GM19240 (cell line): Measurements from ENCODE around the gene ZNF70.
"Not testable (repeated sequence)": the region's sequence is repeated elsewhere in the genome, so short reads cannot be mapped to it uniquely, and the experiment has no call there.

Experiments used
- DNase-seq: peaks from one replicate; pipeline ENCODE4 v3.0.0; 2011; ENCODE audit warnings: low spot score; ENCODE audit not compliant: insufficient read length

The ZNF70 gene

DNA sequence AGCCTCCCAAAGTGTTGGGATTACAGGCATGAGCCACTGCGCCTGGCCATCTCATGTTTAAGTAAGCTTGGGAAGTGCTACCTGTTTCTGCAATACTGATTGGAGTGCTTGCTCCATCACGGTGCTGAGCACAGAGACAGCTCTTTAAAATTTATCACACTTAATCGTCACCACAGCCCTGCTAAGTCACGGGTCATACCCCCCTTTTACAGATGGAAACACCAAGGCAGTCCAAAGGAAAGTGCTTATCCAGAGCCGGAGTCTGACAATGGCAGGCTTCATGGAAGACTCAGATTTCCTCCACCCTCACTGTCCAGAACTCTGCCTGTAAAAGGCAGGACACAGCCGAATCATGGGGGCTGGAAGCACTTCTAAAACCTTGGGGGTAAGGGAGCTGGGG lies 9.1 kb upstream of the ZNF70 start:
- no peak for DNase-seq

DNA sequence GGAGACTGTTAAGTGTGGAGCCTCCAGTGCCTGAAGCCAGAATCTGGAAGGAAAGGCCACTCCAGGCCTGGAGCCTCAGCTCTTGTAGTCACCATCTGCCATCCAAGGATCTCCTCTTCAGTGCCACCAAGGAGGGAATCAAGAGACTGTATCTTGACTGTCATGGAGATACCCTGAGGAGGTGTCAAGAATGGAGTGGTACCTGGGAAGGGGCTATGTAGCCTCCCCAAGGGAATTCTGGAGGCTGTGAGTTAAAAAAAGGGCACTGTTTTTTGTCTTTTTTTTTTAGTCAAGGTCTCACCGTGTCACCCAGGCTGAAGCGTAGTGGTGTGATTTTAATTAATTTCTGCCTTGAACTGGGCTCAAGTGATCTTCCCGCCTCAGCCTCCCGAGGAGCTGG lies 8.7 kb upstream of the ZNF70 start:
- no peak for DNase-seq

DNA sequence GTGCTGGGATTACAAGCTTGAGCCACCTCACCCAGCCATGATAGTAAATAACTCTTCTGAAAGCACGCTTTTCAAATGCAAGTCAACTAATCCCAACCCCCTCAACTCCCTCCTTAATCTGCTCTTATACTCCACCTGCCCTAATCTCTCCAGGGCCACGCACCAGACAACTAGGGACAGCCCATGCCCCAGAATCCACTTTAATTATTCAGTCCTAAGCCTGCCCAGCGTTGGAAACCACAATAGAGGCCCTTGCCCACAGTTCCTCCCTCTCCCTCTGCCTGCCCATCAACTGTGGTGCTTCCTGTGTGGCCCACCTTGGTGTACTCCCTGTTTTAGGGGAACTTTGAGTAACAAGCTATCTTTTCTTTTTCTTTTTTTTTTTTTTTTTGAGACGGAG lies 6.0 kb upstream of the ZNF70 start:
- no peak for DNase-seq

DNA sequence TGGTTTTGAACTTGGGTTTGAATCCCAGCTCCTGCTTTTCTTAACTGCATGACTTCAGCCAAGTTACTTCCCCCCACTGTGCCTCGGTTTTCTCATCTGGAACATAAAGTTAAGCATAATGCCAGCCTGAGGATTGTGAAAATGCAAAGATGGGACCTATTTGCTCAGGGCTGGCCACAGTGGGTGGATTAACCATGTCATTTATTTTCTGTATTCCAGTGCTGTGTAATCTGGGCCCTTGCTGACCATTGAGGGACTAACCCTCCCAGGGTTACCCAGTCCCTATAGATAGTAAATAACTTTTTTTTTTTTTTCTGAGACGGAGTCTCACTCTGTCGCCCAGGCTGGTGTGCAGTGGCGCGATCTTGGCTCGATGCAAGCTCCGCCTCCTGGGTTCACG lies 4.8 kb upstream of the ZNF70 start:
- no peak for DNase-seq

GRCh38 chr22:23754980-23755636 lies 4.2 kb upstream of the ZNF70 start:
- DNase-seq: no peak

- DNase-seq: no peak
Observed at GRCh38 chr22:23754220-23754919, 3.5 kb upstream of the ZNF70 start, which contains the start of gene VPREB3. VPREB3 (minus strand) TSS chr22:23754425; CDS start chr22:23754363, 62 bp downstream.

GRCh38 chr22:23753385-23753784 lies 2.5 kb upstream of the ZNF70 start:
- DNase-seq: no peak

- DNase-seq: no peak
Observed at GRCh38 chr22:23752750-23753149, 1.8 kb upstream of the ZNF70 start.

DNA sequence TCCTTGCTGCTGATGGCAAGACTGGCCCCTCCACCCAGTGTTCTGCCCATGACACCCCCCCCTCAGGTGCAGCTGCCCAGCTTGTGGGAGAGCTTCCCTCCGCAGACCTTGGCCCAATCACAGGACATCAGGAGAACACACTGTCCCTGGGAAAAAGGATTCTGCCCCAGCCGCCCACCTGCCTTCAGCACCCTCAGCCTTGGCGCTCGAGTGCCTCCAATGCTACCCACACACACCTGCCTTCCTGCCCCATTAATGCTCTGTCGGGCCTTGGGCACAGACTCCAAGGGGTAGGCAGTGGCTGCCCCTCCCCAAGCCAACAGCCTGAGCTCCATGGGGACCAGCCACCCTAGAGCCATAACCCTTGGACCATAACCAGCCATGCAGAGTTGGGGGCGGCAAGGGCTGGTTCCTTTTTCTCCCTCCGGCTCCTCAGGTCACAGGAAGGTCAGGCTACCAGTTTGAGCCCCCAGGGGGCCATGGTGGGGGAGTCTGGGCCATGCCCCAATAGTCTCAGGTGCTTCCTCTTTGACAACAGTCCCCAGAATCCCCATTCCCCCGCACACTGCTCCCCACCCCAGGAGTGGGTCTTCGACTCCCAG lies 1.3 kb upstream of the ZNF70 start:
- DNase-seq: no peak

DNA sequence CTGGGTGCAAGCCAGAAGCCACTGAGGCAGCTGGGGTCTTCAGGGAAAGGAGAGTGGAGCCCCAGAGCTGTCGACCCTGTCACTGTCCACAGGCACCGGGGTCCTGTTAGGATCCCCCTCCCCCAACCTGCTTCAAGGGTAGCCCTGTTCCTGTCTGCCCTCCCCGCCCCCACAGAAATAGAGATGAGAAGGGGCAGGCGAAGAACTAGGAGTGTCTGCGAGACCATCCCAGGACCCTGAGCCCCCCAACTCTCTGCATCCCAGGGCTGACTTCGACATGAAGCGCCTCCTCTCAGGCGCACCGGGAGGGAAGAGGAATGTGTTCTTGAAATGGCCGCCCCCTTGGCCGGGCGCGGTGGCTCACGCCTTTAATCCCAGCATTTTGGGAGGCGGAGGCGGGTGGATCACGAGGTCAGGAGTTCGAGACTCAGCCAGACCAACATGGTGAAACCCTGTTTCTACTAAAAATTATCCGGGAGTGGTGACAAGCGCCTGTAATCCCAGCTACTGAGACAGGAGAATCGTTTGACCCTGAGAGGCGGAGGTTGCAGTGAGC lies 607 bp upstream of the ZNF70 start:
- DNase-seq: no peak

DNA sequence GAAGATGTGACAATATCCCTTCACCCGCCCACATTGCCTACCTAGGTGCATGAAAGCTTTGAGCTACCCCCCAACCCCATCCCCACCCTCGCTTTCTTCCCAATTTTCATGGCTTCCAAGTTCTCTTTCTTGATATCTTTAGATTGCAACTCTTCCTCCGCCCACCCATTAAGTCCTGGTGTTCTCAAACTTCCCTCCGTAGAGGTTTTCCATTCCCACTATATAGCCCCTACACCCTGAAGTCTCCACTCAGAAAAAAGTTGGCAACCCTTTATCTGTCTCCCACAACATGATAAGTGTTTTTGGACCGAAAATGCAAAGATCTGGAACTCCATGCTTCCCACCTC lies 572 bp downstream of the ZNF70 start:
- no peak for DNase-seq

DNA sequence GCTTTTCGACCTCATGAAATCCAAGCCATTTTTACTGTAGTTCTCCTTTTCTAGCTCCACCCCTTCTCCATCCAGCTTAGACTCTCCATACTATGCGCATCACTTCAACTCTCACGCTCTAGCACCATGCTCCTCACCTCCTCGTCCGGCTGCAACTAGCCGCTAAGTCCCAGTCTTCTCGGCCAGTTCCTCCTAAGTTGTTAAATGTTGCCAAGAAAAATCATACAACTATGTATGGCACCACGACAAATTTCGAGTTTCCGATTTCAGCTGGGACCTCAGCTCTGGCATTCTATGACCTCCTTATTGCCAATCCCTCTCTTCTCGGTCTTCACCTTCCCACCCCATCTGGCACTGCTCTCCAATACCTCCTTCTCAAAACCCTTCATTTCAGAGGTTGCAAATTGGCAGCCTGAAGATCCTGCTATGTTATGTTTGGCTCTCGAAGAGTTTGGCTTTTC lies 1.0 kb downstream of the ZNF70 start:
- no peak for DNase-seq

- DNase-seq: no peak
Observed at GRCh38 chr22:23745791-23746190, 5.1 kb downstream of the ZNF70 start.

DNA sequence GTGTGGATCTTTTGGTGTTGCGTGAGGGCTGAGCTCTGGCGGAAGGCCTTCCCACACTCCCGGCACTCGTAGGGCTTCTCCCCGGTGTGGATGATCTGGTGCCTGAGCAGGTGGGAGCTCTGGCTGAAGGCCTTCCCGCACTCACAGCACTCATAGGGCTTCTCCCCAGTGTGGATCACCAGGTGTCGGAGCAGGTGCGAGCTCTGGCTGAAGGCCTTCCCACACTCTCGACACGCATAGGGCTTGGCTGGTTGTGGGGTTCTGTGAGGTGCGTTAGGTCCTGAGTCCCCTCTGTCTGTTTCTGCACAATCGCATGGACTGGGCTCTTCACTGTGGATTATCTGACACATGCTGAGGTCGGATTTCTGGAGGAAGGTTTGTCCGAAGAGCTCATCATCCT lies 6.4 kb downstream of the ZNF70 start:
- no peak for DNase-seq

DNA sequence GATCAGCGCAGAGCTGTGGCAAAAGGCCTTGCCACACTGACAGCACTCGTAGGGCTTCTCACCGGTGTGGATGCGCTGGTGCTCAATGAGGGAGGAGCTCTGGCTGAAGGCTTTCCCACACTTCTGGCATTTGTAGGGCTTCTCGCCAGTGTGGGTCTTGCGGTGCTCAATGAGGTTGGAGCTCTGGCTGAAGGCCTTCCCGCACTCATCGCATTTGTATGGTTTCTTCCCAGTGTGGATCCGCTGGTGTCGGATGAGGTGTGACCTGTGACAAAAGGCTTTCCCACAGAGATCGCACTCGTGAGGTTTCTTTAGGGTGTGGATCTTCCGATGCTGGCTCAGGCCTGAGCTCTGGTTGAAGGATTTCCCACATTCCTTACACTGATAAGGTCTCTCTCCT lies 6.9 kb downstream of the ZNF70 start:
- DNase-seq: no peak

DNA sequence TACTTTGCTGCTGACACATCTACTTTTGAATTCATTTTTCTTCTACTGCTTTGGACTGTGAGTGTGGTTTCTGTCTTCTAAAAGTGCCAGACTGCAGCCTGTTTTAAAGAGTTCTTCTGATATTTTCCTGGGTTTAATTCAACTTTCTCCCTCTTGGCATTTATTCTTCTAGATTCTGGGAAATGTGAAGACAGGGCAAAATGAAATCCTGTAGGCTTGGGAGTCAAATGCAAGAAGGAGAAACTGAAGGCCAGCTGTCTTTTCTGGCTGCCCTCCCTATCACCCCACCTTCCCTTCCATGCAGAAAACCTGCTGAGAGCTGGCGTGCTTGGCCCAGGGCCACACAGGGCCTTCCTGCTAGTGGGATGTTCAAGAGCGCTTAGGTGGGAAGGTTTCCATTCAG lies 7.6 kb downstream of the ZNF70 start:
- no peak for DNase-seq

- DNase-seq: no peak
Observed at GRCh38 chr22:23742505-23743264, 8.2 kb downstream of the ZNF70 start.

DNA sequence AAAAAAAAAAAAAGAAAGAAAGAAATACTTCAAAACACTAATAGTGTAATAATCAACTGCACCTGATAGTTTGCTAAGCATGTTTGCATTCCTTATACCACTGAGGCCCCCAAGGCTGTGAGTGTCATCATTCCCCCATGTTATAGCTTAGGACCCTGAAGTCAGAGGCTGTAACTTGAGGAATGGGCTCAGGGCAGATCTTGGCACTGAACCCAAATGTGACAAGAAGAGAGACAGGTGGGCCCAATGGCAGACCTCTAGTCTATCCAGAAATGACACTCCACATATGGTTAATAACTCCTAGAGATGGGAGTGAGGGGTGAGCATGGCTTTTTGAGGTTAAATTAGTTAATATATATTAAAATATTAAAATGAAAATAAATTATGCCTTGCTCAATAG lies 13.2 kb downstream of the ZNF70 start:
- DNase-seq: no peak

DNA sequence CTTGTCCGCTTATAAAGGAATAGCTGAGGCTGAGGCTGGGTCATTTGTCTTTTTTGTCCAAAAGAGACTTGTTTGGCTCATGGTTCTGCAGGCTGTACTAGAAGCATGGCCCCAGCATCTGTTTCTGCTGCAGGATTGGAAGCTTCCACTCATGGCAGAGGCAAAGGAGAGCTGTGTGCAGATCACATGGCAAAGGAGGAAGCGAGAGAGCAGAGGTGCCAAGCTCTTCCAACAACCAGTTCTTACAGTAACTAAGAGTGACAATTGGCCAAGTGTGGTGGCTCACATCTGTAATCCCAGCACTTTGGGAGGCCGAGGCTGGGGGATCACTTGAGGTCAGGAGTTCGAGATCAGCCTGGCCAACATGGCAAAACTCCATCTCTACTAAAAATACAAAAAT lies 22.8 kb downstream of the ZNF70 start:
- not testable (repeated sequence) for DNase-seq

DNA sequence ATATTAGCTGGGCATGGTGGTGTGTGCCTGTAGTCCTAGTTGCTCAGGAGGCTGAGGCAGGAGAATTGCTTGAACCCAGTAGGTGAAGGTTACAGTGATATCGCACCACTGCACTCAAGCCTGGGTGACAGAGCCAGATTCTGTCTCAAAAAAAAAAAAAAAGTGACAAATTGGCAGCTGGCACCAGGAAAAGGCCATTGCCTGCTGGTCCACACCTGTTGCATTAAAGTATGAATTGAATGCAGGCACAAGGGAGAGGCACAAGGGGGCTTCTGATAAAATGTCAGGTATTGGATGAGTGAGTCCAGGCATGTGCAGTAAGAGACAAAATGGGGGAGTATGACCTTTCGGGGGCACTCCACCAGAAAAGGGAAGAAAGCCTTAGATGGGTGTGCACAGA lies 28.2 kb downstream of the ZNF70 start:
- no peak for DNase-seq

- DNase-seq: no peak
Observed at GRCh38 chr22:23722160-23722559, 28.8 kb downstream of the ZNF70 start.

- no peak for DNase-seq
Observed at GRCh38 chr22:23720855-23721254, 30.1 kb downstream of the ZNF70 start.
